NOMO-1 (cell line): Measurements from ENCODE around the gene FBXW7.

ENCODE experiments used
- DNase-seq, 2 experiments: peaks; one replicate each; lab custom pipeline; 2025; ENCODE audit not compliant: unreplicated experiment in 2 of 2; lab: John Stamatoyannopoulos, UW

The FBXW7 gene

DNA sequence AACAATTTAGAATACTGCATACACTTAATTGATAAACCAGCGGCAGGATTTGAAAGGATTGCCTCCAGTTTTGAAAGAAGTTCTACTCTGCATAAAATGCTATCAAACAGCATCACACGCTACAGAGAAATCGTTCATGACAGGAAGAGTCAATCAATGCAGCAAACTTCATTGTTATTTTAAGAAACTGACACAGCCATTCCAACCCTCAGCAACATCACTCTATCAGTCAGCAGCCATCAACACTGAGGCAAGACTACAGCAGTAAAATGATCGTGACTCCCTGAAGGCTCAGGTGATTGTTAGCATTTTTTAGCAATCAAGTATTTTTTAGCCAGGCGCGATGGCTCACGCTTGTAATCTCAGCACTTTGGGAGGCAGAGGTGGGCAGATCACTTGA, 98.3 kb downstream of the FBXW7 start:
- no peak for DNase-seq

DNA sequence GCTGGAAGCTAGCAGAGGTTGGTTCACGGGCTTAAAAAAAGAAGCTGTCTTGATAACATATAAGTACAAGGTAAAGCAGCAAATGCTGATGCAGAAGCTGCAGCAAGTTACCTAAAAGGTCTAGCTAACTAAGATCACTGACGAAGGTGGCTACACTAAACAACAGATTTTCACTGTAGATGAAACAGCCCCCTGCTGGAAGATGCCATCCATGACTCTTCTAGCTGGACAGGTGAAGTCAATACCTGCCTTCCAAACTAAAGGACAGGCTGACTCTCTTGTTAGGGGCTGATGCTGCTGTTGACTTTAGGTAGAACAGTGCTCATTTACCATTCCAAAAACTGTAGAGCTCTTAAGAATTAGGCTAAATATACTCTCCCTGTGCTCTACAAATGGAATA, 99.5 kb downstream of the FBXW7 start:
- no peak for DNase-seq

DNA sequence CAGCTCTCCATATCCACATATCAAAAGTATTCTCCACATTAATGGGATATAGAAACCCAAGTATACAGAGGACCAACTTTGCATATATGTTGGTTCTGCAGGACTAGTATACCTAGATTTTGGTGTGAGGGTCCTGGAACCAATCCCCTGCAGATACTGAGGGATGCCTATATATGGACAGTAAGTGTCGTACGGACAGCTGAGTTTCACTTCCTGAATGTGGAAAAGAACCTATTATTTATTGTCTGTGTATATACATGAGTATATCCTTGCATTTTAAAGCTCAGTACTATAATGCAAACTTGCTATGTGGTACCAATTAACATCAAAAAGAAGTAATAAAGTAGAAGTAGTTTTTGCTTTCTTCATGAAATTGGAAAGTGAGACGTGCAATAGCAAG, 101.9 kb downstream of the FBXW7 start:
- DNase-seq = peak in 1 of 2 experiments; percentile 64

DNA sequence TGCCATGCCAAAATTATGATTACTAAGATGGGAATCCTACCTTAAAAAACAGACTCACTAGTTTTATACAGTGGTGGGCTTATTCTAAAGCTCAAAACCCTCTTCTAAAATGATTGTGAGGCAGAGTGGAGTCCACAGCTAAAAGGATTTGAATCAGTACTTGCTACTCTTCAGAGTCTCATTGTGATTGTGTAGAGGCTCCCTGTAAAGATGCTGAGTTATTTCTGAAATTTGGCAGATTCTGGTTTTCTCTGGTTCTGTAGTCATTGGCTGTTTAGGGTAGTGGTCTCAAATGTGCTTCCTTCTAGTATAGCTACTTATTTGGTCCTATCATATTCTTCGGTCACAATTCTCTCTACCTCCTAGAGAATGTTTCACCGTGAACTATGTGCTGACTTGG, 104.1 kb downstream of the FBXW7 start:
- no peak for DNase-seq

DNA sequence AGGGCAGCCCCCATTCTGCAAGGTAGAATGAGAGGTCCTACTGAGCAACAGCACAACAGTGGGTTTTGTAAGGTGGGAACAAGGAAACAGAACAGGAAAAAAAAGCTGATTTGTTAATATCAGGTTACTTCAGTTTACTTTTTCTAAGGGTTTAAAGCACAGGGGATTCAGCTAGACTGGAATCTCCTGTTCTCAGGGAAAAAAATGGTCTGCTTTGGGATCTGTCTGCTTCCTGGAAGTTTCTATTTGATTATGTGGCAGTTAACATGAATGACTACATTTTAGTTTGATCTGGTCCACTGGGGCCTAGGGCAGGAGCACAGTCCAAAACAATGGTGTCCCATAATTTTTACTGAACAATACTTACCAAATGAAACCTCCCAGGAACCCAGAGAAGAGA, 104.6 kb downstream of the FBXW7 start:
- no peak for DNase-seq

DNA sequence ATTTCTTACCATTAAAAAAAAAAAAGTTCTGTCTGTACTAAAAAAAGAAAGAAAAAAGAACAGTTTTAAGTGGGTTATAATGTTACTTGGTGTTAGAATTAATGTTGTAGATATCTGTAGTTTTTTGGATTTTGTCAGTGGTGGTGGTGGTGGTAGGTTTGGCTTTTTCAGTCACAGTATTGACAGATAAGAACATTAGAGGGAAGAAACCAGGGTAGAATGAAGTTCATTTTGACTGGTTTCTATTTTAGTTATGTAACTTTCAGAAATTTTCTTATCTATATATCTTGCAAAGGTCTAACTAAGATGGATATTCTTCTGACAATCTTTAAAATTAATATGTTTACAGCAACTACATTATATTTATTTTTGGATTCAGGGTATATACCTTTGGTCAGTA, 105.4 kb downstream of the FBXW7 start:
- DNase-seq = no peak

DNA sequence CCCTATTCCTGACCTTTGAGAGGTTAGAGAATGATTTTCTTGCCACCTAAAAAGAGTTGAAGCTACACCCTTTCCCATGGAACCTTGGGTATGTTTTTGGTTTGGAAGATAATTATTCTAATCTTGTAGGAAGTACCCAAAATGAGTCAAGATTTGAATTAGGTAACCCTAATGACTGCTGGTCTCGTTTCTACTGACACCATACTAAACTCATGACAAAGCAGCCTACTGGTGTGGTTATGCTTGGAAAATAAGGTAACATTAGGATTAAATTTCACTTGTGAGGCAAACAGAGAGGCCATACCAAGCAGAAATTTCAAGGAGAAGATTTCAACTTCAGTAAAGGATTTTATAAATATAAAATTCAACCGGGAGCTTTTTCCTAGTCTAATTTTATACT, 107.9 kb downstream of the FBXW7 start:
- DNase-seq = peak in 1 of 2 experiments; percentile 30

DNA sequence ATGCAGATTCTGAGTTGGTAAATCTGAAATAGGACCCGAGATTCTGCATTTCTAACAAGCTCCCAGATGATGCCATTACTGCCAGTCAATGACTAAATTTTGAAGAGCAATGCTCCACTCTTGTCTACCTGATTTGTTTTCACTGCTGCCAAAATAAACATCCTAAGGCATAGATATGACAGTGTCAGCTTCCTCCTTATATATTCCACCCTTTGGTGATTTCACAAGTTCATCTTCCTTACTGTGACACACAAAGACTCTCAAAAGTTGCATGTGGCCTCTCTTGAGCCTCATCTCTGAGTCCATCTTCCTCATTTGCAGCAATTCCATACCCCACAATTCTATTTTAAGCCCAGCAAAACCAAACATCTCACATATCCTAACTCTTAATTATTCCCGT, 110.9 kb downstream of the FBXW7 start:
- DNase-seq = peak; percentile 55 to 80

DNA sequence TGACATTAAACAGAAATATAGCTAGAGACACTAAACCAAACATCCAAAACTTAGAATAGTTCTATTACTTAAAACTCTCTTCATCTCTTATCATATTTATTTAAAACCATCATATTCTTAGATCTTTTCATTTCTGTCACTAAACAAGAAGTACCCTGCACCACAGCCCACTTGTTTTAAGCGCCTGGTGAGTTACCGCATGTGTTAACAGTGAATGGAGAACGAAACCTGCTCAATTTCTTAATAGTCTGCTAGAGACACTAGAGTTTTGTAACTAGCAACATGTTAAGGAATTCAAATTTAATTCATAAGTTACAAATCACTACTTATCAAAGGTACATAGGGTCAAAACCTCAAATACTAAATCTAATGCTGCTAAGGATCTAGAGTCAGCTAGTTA, 111.5 kb downstream of the FBXW7 start:
- peak in 1 of 2 experiments; percentile 14 for DNase-seq

DNA sequence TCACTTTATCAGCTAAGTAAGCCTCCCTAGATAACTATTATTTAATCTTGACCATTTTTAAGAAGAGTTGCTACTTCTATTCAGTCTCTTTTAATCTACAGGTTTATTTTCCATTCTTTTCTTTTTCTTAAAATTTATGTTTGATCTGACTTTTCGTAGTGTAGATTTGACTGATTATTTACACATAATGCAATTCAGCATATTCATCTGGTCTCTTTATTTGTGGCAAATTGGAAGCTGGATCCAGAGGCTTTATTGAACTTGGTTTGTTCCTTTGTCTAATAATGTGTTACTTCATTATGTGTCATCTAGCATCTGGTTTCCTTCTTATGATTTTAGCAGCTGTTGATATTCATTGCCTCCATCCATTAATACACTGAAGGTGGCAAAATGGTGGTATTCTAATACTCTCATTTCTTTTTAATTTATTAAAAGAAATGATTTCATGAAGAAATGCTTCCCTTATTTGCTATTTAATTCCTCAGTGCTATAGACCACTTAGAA, 113.0 kb downstream of the FBXW7 start:
- no peak for DNase-seq

DNA sequence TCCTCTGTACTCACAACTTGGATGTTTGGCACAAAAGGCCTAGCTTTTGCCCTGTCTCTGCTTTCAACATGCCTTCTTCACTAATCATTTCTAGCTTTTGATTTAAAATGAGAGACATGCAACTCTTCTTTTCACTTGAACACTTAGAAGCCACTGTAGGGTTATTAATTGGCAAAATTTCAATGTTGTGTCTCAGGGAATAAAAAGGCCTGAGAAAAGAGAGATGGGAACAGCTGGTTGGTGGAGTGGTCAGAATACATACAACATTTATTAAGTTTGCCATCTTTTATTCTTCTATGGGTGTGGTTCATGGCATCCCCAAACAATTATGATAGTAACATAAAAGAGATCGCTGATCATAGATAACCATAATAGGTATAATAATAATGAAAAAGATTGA, 114.3 kb downstream of the FBXW7 start:
- no peak for DNase-seq

DNA sequence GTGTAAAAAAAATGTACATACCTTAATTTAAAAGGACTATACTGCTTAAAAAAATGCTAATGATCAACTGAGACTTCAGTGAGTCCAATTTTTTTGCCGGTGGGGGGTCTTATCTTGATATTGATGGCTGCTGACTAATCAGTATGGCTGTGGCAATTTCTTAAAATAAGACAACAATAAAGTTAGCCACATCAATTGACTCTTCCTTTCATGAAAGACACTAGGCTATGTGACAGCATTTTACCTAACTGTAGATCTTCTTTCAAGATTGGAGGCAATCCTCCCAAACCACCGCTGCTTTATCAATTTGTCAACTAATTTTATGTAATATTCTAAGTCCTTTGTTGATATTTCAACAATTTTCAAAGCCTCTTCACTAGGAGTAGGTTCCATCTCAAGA, 116.1 kb downstream of the FBXW7 start:
- DNase-seq = no peak

DNA sequence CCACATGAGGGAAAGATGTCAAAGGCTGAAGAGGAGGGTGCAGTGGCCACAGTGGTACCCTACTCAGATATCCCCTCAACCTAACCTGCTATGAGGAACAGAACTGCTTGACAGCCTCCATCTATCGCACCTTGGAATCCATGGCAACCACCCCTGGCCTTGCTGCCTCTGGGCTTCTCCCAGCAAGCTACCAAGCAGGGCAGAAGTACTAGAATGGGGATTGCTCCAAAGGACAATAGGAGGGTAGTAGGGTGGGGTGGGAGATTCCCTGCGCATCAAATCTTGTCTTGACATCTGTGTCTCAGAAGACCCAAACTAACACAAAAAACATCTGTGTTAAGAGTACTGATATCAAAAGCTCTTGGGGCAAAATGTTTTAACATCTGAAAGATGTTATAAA, 118.2 kb downstream of the FBXW7 start:
- no peak for DNase-seq

DNA sequence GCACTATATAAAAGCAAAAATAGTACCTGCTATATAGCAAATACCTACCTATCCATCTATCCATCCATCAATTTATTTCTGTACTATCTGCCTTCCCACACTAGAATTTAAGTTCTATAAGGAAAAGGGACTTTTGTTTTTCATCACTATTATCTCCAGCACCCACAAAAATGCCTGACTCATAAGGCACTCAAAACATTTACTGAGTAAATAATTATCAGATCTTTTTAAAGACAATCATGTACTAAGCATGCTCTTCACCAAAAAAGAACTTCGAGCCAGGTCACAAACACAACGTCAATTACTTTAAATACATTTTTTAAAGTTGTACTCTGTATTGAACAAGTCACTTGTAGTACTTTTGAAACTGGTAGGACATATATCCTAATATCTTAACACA, 119.9 kb downstream of the FBXW7 start:
- DNase-seq = no peak

DNA sequence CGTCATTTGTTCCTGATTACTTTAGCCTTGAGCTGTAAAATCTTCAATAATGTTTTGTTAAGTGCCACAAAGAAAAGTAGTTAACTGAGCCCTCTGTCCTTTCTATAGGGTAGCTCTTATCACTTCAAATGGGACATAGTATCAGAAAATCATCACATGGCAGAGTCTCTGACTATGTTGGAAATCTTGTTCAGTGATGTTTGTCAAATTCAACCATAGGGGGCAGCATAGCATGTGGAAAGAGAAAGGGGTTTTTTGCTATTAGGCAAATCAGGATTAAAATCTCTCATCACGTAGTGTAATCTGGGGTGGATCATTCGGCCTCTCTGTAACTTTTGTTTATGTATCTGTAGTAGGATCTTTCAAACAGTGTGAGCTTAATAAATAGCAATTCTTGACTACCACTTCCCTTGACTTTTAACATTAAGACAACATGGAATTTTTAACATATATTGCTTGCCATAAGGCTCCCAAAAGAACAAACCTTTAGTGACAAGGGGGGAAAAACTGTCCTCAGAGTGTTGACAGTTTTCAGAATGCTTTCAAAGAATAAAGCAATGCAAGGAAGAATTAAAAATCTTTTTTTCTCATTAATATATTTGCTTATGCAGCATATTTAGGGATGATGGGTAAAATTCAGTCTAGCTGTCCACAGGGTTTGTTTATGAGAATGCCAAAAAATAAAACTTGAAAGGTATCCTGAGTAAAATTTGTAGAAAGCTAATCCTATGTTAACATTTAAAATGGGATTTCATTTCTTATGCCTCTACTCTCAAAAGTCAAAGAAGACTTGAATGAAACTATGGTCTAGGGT, 127.2 kb downstream of the FBXW7 start:
- peak; percentile 10 to 39 for DNase-seq

DNA sequence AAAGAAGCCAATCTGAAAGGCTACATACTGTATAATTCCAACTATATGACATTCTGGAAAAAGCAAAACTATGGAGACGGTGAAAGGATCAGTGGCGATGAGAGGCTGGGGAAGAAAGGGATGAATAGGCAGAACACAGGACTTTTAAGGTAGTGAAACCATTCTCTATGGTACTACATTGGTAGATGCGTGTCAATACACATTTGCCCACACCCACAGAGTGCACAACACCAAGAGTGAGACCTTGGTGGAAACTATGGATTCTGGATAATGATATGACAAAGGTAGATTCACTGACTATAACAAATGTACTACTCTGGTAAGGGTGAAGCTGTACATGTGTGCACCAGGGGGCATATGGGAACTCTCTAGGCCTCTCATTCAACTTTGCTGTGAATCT, 134.5 kb downstream of the FBXW7 start:
- DNase-seq = no peak

DNA sequence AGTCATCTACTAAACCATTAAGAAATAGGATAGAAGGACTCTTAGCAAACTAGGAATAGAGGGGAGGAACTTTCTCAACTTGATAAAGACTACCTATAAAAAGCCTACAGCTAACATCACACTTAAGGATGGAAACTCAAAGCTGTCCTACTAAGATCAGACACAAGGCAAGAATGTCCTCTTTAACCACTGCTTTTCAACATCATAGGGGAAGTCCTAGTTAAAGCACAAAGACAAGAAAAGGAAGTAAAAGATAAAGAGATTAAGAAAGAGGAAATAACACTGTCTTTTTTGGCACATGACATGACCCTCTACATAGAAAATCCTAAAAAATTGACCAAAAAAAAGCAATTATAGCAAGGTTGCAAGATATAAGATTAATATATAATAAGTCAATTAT, 136.6 kb downstream of the FBXW7 start:
- peak; percentile 64 to 93 for DNase-seq

DNA sequence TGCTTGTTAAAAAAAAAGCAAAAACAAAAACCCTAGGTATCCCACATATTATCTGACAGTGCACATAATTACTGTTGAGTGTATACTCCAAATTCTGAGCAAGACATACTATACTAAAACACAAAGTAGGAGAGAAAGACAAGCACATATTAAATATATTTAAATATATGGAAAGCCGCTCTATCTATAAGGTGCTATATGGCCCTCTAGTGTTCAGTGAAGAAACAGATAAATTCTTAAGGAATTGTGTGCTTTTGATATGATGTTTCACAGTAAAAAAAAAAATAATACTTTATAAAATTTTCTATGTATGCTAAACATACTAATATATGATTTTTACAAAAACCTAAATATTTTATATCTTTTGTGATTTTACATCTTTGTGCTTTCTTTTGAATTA, 137.8 kb downstream of the FBXW7 start:
- peak in 1 of 2 experiments; percentile 11 for DNase-seq

DNA sequence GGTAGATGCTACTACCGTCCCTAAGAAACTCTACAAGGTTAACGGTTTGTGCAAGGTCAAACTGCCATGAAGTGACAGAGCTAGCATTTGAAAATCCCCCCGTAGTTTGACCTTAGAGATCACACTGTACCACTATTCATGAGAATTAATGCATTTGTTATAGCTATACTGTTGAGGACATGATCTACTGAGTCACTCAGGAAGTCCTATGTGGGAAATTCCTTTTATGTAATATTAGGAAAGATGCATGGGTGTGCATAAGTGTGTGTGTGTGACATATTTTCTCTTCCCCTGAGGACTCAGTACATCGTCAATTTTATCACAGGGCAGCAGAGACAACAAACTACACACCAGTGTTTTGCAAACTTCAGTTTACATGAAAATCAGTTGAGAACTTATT, 141.1 kb downstream of the FBXW7 start:
- DNase-seq = no peak

DNA sequence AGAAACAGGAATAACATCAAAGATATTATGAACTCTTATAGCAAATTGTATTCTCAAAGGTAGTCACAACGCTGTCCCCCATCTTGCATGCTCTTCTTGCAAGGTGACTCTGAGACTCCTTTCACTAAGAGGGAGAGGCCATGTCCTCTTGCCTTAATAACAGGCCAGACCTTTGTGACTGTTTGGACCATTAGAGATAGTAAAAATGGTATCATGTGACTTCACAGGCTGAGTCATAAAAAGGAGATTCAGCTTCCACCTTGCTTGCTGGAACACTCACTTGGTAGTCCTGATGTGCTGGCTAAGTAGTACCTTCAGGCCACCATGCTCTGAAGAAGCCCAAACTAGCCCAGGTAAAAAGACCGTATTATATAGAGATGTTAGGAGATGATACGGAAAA, 143.8 kb downstream of the FBXW7 start:
- no peak for DNase-seq

DNA sequence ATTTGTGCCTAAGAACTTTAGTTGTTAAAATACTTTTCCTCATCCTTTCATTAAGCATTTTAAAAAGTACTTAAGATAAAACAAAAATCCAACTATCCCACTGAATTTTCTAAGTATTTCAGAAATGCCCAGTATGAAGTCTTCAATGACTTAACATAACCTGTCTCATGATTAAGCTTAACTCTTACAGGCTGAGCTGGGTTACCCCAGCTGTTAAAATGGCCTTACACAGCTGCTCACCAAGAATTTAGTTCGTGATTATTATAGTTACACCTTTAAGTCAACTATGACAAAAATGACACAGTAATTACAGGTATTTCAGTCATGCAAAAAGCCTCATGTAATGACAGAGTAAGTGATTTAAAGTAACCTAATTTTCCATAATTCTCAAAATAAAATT, 145.7 kb downstream of the FBXW7 start:
- DNase-seq = no peak

DNA sequence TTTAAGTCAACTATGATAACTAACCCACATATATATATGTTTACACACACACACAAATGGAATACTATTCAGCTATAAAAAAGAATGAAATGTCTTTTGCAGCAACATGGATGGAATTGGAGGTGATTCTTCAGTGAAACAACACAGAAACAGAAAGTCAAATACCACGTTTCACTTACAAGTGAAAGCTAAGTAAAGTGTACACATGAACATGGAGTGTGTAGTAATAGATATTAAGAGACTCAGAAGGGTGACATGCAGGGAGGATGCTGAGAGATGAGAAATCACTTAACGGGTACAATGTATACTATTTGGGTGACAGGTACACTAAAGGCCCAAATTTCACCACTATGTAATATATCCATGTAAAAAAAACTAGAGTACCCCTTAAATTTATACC, 146.5 kb downstream of the FBXW7 start:
- no peak for DNase-seq

DNA sequence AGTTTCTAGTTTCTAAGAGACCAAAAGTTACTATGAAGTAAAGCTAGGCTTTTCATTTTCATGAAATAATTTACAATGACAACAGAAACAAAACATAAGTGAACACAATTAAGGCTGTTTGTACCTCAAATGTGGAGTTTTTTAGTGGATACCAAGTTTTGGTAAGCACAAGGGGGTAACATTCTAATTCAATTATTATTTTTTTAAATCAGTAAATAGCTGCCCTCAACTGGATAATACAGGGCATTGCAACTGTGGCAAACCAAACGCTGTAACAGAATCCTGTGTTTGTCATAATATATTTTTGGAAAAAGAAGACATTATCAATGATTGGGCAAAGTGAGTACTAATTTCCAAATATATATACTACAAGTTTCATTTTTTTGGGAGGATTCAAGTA, 150.3 kb downstream of the FBXW7 start:
- peak in 1 of 2 experiments; percentile 22 for DNase-seq
